IMR-90 (cell line): Measurements from ENCODE around the gene CCT4. TPM values are rescaled to one million over a fixed set of nuclear protein-coding genes. Genes with fewer than 3 reads are reported as not detected.
A peak's percentile ranks its signal among the peaks of the same experiment; 100 is the strongest.

Source experiments
- ATAC-seq: fragments of 200-7000 bp; cut with Tn5 transposase; 2 replicates; pipeline ENCODE4 v1.9.1; 2020; ENCODE audit warnings: low read depth, mild to moderate bottlenecking, moderate library complexity
- BruUV-seq: library from RNA; stranded (reverse); fragments of 400-500 nt; replicated peaks from 2 replicates; lab custom pipeline; 2021; lab: Mats Ljungman, UMichigan
- CTCF ChIA-PET: fragments of 300-600 bp; formaldehyde crosslinking; extraction: SDS; loops from one replicate; lab custom pipeline; 2021; ENCODE audit warnings: antibody characterized with exemption; lab: Yijun Ruan, JAX
- POLR2A ChIA-PET: fragments of 300-600 bp; sonication (Branson Sonifier 250); formaldehyde crosslinking; loops from one replicate; lab custom pipeline; 2022; ENCODE audit warnings: antibody characterized with exemption; ENCODE audit not compliant: unreplicated experiment; lab: Charles Lee
- DNase-seq: peaks from one replicate; pipeline ENCODE4 v3.0.0; 2013
- H2AFZ ChIP-seq: replicated peaks from 2 replicates; pipeline ENCODE3; 2013; ENCODE audit warnings: low read length, mild to moderate bottlenecking; ENCODE audit not compliant: poor library complexity
- H2AK5ac ChIP-seq: 2 replicates; pipeline ENCODE4 v1.6.1; 2013; ENCODE audit warnings: low read depth, low read length, inconsistent platforms
- H2AK9ac ChIP-seq: replicated peaks from 2 replicates; pipeline ENCODE3; 2013; ENCODE audit warnings: mild to moderate bottlenecking, low read depth, low read length, moderate library complexity; ENCODE audit not compliant: poor library complexity
- H2BK120ac ChIP-seq: 2 replicates; pipeline ENCODE4 v1.6.1; 2013; ENCODE audit warnings: low read depth, low read length, inconsistent platforms
- H2BK15ac ChIP-seq: 3 replicates; pipeline ENCODE4 v1.6.1; 2013; ENCODE audit warnings: low read depth, low read length, inconsistent platforms
- H2BK20ac ChIP-seq: 2 replicates; pipeline ENCODE4 v1.6.1; 2013; ENCODE audit warnings: low read depth, mild to moderate bottlenecking, inconsistent platforms, low read length, moderate library complexity
- H2BK5ac ChIP-seq: 2 replicates; pipeline ENCODE4 v1.6.1; 2013; ENCODE audit warnings: mild to moderate bottlenecking, low read depth, low read length, inconsistent platforms; ENCODE audit not compliant: poor library complexity, severe bottlenecking
- H3K14ac ChIP-seq: replicated peaks from 2 replicates; pipeline ENCODE4 v1.6.1; 2013; ENCODE audit warnings: low read depth, low read length, inconsistent platforms
- H3K18ac ChIP-seq: 2 replicates; pipeline ENCODE4 v1.6.1; 2013; ENCODE audit warnings: low read depth, low read length, control low read depth
- H3K23ac ChIP-seq: 2 replicates; pipeline ENCODE4 v1.6.1; 2013; ENCODE audit warnings: low read depth, low read length, inconsistent platforms
- H3K27ac ChIP-seq: 2 replicates; pipeline ENCODE4 v1.5.1; 2013; ENCODE audit warnings: mild to moderate bottlenecking, control low read depth, low read length; ENCODE audit not compliant: insufficient read depth
- H3K27me3 ChIP-seq: 2 replicates; pipeline ENCODE4 v1.6.1; 2013; ENCODE audit warnings: low read length; ENCODE audit not compliant: control insufficient read depth, insufficient read depth
- H3K36me3 ChIP-seq: 2 replicates; pipeline ENCODE4 v1.6.1; 2013; ENCODE audit warnings: low read length, mixed read lengths; ENCODE audit not compliant: control insufficient read depth, insufficient read depth
- H3K4ac ChIP-seq: 2 replicates; pipeline ENCODE4 v1.6.1; 2013; ENCODE audit warnings: low read depth, low read length, inconsistent platforms
- H3K4me1 ChIP-seq: 2 replicates; pipeline ENCODE4 v1.6.1; 2013; ENCODE audit warnings: low read length, mixed read lengths; ENCODE audit not compliant: control insufficient read depth, insufficient read depth
- H3K4me2 ChIP-seq: 2 replicates; pipeline ENCODE4 v1.6.1; 2013; ENCODE audit warnings: low read depth, mild to moderate bottlenecking, control low read depth, low read length, moderate library complexity
- H3K4me3 ChIP-seq: 2 replicates; pipeline ENCODE4 v1.5.1; 2013; ENCODE audit warnings: low read depth, mild to moderate bottlenecking, control low read depth, low read length, moderate library complexity; ENCODE audit not compliant: insufficient read depth
- H3K56ac ChIP-seq: 2 replicates; pipeline ENCODE4 v1.6.1; 2013; ENCODE audit warnings: low read length, inconsistent platforms; ENCODE audit not compliant: insufficient read depth; ENCODE audit errors: extremely low read depth
- H3K79me1 ChIP-seq, 2 experiments: 2 replicates each; pipeline ENCODE4 v1.6.1; 2013; ENCODE audit warnings: low read length in 2 of 2, inconsistent platforms in 1 of 2, low read depth in 1 of 2
- H3K9ac ChIP-seq: 2 replicates; pipeline ENCODE4 v1.6.1; 2013; ENCODE audit warnings: low read depth, low read length, control low read depth
- H3K9me1 ChIP-seq: 2 replicates; pipeline ENCODE4 v1.6.1; 2013; ENCODE audit warnings: low read length, inconsistent platforms; ENCODE audit not compliant: insufficient read depth
- H3K9me3 ChIP-seq: 2 replicates; pipeline ENCODE4 v1.6.1; 2013; ENCODE audit warnings: low read length; ENCODE audit not compliant: control insufficient read depth, insufficient read depth
- H4K20me1 ChIP-seq: 2 replicates; pipeline ENCODE4 v1.6.1; 2013; ENCODE audit warnings: low read length, inconsistent platforms; ENCODE audit not compliant: insufficient read depth
- H4K5ac ChIP-seq: 2 replicates; pipeline ENCODE4 v1.6.1; 2013; ENCODE audit warnings: mild to moderate bottlenecking, low read depth, low read length, control low read depth
- H4K8ac ChIP-seq, 2 experiments: 2 replicates each; pipeline ENCODE4 v1.6.1; 2013; ENCODE audit warnings: low read depth in 2 of 2, low read length in 2 of 2, control low read depth in 1 of 2, inconsistent platforms in 1 of 2
- H4K91ac ChIP-seq: 2 replicates; pipeline ENCODE4 v1.6.1; 2013; ENCODE audit warnings: low read depth, low read length, inconsistent platforms; ENCODE audit not compliant: insufficient read depth
- BHLHE40 ChIP-seq: fragments of 150-350 bp; IDR thresholded peaks from 2 replicates; pipeline ENCODE4 v1.6.1; 2016; ENCODE audit warnings: mild to moderate bottlenecking, low read depth, low read length
- CEBPB ChIP-seq: IDR thresholded peaks from 2 replicates; pipeline ENCODE4 v1.6.1; 2012; ENCODE audit warnings: low read depth, low read length, improper control_type of control experiment
- CHD1 ChIP-seq: IDR thresholded peaks from 2 replicates; pipeline ENCODE4 v1.6.1; 2012; ENCODE audit warnings: low read depth, low read length, improper control_type of control experiment
- NFE2L2 ChIP-seq: fragments of 150-350 bp; IDR thresholded peaks from 2 replicates; pipeline ENCODE4 v1.6.1; 2016; ENCODE audit warnings: low read depth, mild to moderate bottlenecking, low read length
- POLR2A ChIP-seq: IDR thresholded peaks from 2 replicates; pipeline ENCODE4 v1.6.1; 2012; ENCODE audit warnings: mild to moderate bottlenecking, low read depth, low read length
- RAD21 ChIP-seq: IDR thresholded peaks from 2 replicates; pipeline ENCODE4 v1.6.1; 2012; ENCODE audit warnings: low read length, improper control_type of control experiment
- RFX5 ChIP-seq: IDR thresholded peaks from 2 replicates; pipeline ENCODE4 v1.8.0; 2012; ENCODE audit warnings: low read depth, mild to moderate bottlenecking, low read length, moderate library complexity
- WGBS, 2 experiments: methylation state at CpG; one replicate each; pipeline versions ENCODE4 v1.1.5 to v1.1.7; 2013; ENCODE audit warnings: missing lambda C conversion rate in 2 of 2; ENCODE audit not compliant: insufficient read length in 1 of 2; ENCODE audit errors: extremely low coverage in 2 of 2; 5-methylcytosine and 5-hydroxymethylcytosine counted together
- dilution Hi-C: fragments of 300-500 bp; cut with HindIII; formaldehyde crosslinking; loops from one replicate; pipeline ENCODE4 v1.14.3; 2018; ENCODE audit warnings: low sequenced_read_pairs; ENCODE audit not compliant: unreplicated experiment
- in situ Hi-C: fragments of 300-500 bp; cut with MboI; formaldehyde crosslinking; loops from 3 replicates; pipeline ENCODE4 v1.14.3; 2019; ENCODE audit warnings: low sequenced_read_pairs, inconsistent platforms, mixed read lengths
- intact Hi-C: fragments of 100-400 bp; cut with micrococcal nuclease; formaldehyde crosslinking; loops from 2 replicates; pipeline ENCODE4 v1.10.0; 2022
- polyA plus RNA-seq, 3 experiments: library from polyadenylated mRNA; depleted of rRNA; stranded (reverse); fragments of >200 nt; gene quantifications; 2 replicates each; pipeline ENCODE4 v1.2.3, GENCODE V29; 2012; ENCODE audit warnings: low replicate concordance in 1 of 3
- total RNA-seq: library from RNA; depleted of rRNA; stranded (reverse); fragments of >200 nt; gene quantifications from 2 replicates; pipeline ENCODE4 v1.2.3, GENCODE V29; 2012
- TF ChIP-seq, protein P1 (sequence below): fragments of 150-350 bp; IDR thresholded peaks from 2 replicates; pipeline ENCODE4 v1.6.1; 2016; ENCODE audit warnings: low read depth, mild to moderate bottlenecking, low read length, moderate library complexity, borderline replicate concordance
- TF ChIP-seq, protein P2 (sequence below): conservative IDR thresholded peaks from 2 replicates; pipeline ENCODE4 v1.5.1; 2012; ENCODE audit warnings: mild to moderate bottlenecking, low read depth, low read length, improper control_type of control experiment

Gene CCT4
- total and polyA plus RNA-seq, 2 of the 4 experiments (the other 2 are of a cell fraction), result 94.4 to 187 TPM

DNA sequence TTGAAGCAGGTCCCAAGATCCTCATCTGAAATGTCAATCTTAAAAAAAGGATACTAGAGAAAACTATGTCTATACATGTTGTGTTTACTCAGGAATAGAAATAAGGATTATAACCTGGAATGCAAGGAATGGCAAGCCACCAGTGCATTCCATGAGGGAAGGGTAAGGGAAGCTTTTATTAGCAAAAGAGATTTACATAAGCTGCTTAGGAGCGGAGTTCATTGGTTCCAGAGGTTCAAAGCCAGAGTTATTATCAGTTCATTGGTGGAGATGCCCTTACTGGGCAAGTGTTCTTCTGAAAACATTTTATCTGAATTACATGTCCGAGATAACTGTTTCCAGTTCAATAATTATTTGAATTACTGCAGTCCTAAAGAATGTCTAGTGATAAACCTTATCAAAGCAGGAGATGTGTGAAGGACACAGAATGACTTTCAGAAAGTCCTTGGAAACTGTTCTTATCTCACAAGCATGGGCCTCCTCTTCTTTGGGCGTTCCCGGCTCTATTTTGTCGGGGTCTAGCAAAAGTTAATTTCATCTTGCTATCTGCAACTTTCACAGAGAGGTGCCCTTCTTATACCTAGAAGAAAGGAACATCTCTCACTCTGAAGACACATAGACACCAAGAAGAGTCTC is 40.5 kb upstream of the CCT4 start:
- Histone ChIP-seq H3K9ac (no peak overlapping the region), H4K20me1 (no peaks in the 10 kb centered on the region), H3K27ac (peak overlapping the region; percentile 45; the same call in 1 of the 2 replicates), H2AK5ac (no peak overlapping the region), H4K5ac (no peak overlapping the region), H3K4me1 (peaks cover 4% of the 10 kb centered on the region), H3K9me3 (no peaks in the 10 kb centered on the region), H2BK20ac (peak overlapping the region; percentile 37; the same call in 1 of the 2 replicates), H2AK9ac (no peak overlapping the region), H3K23ac (no peak overlapping the region), H3K36me3 (no peaks in the 10 kb centered on the region; the same call in 1 of the 2 replicates), H3K4ac (peak overlapping the region; percentile 19), H3K9me1 (no peaks in the 10 kb centered on the region), H3K27me3 (no peaks in the 10 kb centered on the region), H4K8ac (no peak overlapping the region), H3K56ac (no peak overlapping the region; the same call in 1 of the 2 replicates), H3K14ac (no peak overlapping the region), H3K4me2 (peak overlapping the region; percentile 54; the same call in 1 of the 2 replicates), H2BK5ac (peak overlapping the region; percentile 54), H2AFZ (no peak overlapping the region), H3K4me3 (no peak overlapping the region), H3K18ac (peak overlapping the region; percentile 64; the same call in 1 of the 2 replicates), H4K91ac (no peak overlapping the region; the same call in 1 of the 2 replicates), H3K79me1 (peaks cover 0 to 14% of the 10 kb centered on the region in 2 experiments; a peak in 3 of 4 replicates), H2BK120ac (0 out of 2 replicates have a peak overlapping the region, but pooled peaks have one; percentile 62), H2BK15ac (peak overlapping the region; percentile 21; the same call in 1 of the 3 replicates)
- no TSS peak for BruUV-seq
- TF ChIP-seq BHLHE40, result no peak
- no peak for TF ChIP-seq NFE2L2
- TF ChIP-seq CHD1, result no peak
- TF ChIP-seq, protein P1, sequence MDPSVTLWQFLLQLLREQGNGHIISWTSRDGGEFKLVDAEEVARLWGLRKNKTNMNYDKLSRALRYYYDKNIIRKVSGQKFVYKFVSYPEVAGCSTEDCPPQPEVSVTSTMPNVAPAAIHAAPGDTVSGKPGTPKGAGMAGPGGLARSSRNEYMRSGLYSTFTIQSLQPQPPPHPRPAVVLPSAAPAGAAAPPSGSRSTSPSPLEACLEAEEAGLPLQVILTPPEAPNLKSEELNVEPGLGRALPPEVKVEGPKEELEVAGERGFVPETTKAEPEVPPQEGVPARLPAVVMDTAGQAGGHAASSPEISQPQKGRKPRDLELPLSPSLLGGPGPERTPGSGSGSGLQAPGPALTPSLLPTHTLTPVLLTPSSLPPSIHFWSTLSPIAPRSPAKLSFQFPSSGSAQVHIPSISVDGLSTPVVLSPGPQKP, result no peak
- no peak for TF ChIP-seq RAD21
- no peak for TF ChIP-seq CEBPB
- no peak for TF ChIP-seq POLR2A
- TF ChIP-seq, protein P2, sequence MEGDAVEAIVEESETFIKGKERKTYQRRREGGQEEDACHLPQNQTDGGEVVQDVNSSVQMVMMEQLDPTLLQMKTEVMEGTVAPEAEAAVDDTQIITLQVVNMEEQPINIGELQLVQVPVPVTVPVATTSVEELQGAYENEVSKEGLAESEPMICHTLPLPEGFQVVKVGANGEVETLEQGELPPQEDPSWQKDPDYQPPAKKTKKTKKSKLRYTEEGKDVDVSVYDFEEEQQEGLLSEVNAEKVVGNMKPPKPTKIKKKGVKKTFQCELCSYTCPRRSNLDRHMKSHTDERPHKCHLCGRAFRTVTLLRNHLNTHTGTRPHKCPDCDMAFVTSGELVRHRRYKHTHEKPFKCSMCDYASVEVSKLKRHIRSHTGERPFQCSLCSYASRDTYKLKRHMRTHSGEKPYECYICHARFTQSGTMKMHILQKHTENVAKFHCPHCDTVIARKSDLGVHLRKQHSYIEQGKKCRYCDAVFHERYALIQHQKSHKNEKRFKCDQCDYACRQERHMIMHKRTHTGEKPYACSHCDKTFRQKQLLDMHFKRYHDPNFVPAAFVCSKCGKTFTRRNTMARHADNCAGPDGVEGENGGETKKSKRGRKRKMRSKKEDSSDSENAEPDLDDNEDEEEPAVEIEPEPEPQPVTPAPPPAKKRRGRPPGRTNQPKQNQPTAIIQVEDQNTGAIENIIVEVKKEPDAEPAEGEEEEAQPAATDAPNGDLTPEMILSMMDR, result no peak
- TF ChIP-seq RFX5, result no peak
- DNase-seq (peak; percentile 66), ATAC-seq (peak; percentile 96)
- WGBS, 2 experiments, result 89% methylated on average over 3 of the region's 5 CpGs; no CpG with 5 or more reads in 1 of the 2 experiments
- intact Hi-C loops, result no loop called here
- in situ Hi-C loops, result no loop called here
- CTCF ChIA-PET, result interaction anchor here (1.2 to 1.4 kb wide), 2 partner anchors 19 to 480 kb away, joined by 3 to 4 read pairs; no protein-coding TSS in a partner anchor
- POLR2A ChIA-PET, result no interaction called here
- dilution Hi-C loops, result no loop called here
